NCI-H82 (cell line): ENCODE results near the gene DENND1A.
A peak's percentile ranks its signal among the peaks of the same experiment; 100 is the strongest.
"Not testable (repeated sequence)": the region's sequence is repeated elsewhere in the genome, so short reads cannot be mapped to it uniquely, and the experiment has no call there.

Experiments
- DNase-seq: peaks from one replicate; lab custom pipeline; 2025; lab: John Stamatoyannopoulos, UW

Gene DENND1A

GRCh38 chr9:123929870-123930831, at the start of gene DENND1A:
DENND1A (minus strand) TSS chr9:123930126; CDS start chr9:123929905, 221 bp downstream.
- DNase-seq: peak; percentile 91

- no peak for DNase-seq
These were observed 49.1 kb upstream of the DENND1A start for GRCh38 chr9:123978981-123979380.

GRCh38 chr9:123976579-123976978, 46.7 kb upstream of the DENND1A start:
- not testable (repeated sequence) for DNase-seq

DNA sequence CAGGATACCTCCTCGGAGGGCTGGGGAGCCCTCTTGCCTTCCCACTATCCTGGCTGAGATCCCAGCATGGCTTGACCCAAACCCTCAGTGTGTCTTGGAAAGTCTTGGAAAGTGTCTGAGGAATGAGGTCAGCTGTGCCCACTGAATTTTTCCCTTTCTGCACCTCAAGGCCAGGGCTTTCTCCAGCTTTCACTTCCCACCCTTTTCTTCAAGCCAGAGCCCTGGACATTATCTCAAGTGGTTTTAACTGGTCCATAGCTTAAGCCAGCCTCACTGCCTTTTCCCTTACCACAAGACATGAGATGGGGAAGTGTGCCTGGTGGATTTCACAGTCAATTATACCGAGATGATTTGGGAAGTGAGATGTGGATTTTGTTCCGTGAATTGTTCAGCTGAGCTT, 45.9 kb upstream of the DENND1A start:
- DNase-seq: no peak

DNA sequence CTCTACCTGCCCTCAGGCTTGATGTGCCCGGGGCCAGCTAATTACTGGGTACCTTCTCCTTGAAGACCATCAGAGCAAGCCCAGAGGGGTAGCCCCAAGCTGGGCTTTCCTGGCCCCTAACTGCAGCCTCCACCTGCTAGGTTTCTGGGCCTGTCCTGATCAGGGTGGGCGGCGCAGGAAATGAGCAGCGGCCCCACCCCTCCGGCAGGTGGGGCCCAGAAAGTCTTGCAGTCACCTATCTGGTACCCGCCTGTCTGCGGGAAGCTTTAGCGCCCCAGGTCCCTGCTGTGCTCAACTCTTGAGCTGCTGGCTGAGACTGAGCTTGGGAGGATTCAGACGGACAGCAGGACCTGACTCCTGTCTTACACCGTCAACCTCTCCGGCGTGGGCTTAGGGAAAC, 44.5 kb upstream of the DENND1A start:
- no peak for DNase-seq

DNA sequence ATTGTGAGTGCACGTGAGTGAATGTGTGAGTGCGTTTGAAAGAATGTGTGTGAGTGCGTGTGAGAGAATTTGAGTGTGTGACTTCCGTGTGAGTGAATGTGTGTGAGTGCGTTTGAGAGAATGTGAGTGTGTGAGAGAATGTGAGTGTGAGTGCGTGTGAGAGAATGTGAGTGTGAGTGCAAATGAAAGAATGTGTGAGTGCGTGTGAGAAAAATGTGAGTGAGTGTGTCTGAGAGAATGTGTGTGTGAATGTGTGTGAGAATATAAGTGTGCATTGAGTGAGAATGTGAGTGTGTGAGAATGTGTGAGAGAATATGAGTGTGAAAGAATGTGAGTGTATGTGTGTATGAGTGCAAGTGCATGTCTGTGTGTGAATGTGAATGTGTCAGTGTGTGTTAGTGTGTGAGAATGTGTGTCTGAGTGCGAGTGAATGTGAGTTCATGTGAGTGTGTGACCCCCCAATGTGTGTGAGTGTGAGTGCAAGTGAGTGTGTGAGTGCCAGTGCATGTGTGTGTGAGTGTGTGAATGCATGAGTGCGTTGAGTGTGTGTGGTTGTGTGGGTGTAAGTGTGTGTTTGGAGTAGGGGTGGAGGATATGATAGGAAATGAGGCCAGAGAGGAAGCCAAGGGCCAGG, 43.8 kb upstream of the DENND1A start:
- DNase-seq: no peak

- DNase-seq: no peak
These were observed 42.7 kb upstream of the DENND1A start for GRCh38 chr9:123972618-123973017.

GRCh38 chr9:123967323-123967722, 37.4 kb upstream of the DENND1A start:
- no peak for DNase-seq

GRCh38 chr9:123965801-123966686, 36.1 kb upstream of the DENND1A start:
- DNase-seq: no peak

GRCh38 chr9:123964761-123965160, 34.8 kb upstream of the DENND1A start:
- no peak for DNase-seq

DNA sequence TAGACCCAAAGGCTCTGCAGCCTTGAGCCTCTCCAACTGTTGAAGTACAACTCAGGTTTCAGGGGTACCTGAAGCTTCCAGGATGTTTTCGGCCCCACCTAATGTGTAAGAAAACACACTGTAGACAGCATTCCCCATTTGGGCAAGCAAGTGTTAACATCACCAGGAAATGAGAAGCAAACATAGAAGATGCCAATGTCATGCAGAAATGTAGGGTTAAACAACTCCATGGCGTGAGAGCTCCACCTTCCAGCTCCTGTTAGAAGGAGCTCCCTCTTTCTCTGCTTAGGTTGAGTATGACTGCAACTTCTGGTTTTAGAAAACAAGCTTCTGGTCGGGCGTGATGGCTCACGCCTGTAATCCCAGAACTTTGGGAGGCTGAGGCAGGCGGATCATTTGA, 31.0 kb upstream of the DENND1A start:
- no peak for DNase-seq

DNA sequence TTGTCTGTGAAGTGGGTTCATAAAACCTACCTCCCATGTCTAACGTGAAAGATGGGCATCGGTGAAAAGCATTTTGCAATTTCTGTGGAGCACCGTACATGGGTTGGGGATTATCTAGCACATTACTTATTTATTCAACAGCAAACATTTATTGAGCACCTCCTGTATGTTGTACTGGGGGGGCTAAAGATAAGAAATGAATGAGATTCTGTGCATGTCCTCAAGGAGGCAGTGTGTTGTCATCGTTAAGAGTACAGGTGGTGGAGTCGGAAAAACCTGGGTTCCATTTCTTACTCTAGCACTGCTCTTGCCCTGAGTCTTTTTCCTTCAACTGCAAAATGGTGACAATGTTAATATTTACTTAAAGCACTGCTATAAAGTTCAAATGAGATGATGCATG, 30.4 kb upstream of the DENND1A start:
- no peak for DNase-seq

DNA sequence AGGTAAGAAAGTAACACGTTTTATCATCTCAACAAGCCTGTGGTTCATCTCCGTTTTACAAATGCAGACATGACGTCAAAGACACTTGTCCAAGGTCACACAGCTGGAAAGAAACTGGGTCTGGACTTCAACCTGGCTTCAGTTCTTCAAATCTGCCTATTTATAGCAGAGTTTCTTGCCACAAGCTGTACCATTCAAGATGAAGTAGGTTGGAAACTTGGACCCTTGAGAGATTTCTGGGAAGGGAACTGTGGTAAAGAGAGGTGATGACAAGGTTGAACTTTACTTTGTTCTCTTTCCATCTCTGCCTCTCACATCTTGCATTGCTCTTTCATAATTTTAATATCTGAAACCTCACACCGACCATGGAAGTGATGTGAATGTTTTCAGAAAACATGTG, 29.9 kb upstream of the DENND1A start:
- DNase-seq: no peak

GRCh38 chr9:123957731-123958130, 27.8 kb upstream of the DENND1A start:
- no peak for DNase-seq

- DNase-seq: peak; percentile 33
These were observed 27.3 kb upstream of the DENND1A start for GRCh38 chr9:123957168-123957721.

GRCh38 chr9:123955637-123956036, 25.7 kb upstream of the DENND1A start:
- DNase-seq: no peak

DNA sequence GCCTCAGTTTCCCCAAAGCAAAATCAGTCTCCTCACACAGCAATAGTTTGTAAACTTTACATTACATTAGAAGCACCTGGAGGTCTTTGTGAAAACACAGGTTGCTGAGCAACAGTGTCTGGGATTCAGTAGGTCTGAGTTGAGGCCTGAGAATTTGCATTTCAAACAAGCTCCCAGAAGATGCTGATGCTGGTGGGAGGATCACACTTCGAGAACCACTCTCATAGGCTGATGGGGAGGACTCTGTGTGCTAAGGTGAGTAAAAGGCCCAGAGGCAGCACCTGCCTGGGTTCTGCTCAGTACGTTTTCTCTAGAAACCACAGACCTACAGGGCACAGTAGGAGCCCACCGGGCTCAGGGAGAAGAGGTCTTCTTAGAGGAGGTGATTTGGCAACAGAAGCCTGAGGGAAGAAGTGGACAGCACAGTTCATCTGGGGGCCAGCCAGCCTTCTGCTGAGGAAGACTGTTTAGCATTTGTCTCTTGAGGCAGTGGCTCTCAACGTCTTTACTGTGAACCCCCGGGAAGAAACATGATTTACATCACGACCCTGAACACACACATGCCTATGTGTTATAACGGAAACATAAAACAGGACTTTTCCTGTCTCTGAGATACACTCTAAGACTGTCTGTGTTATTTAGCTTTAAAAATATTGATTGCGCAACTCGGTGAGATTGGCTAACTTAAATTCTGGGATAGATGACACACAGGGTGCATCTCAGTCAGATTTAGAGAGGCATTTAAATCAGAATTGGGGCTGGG, 24.8 kb upstream of the DENND1A start:
- DNase-seq: no peak

DNA sequence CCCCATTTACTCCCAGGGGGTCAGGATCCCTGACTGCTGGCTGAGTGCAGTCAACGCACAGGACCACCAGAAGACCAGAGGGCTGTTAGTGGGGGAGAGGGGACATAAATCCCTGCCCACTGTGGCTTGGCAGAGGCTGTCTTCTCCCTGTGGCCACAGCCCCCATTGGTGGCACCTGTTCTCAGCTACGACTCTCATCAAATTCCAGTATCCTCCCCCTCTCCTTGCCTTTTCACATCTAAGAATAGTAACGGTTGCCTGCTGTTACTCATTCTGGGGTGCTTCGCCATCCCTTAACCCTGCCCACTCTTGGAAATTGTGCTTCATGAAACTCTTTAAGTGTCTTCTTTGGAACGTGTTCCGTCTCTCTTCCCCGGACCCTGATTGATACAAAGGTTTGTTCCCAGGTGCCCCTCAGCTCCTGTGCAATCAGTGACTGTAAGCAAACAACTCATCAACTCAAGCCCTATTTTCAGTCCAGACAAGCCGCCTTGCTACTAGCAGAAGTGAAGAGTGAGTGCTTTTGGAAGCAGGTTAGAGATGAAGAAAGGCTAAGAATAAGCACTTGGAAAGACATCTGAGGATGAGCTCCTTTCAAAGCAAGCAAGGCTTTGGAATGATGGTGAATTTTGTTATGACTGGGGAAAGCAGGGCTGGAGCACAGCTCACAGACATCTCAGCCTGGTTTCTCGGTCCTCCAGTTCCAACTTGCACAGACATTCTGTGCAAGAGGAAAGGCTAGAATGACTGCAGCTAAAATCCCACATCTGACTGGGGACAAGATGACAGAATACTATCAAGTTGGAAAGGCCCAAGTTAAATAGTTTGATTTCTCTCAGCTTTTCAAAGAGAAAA, 22.9 kb upstream of the DENND1A start:
- no peak for DNase-seq

GRCh38 chr9:123948286-123948685, 18.4 kb upstream of the DENND1A start:
- no peak for DNase-seq

DNA sequence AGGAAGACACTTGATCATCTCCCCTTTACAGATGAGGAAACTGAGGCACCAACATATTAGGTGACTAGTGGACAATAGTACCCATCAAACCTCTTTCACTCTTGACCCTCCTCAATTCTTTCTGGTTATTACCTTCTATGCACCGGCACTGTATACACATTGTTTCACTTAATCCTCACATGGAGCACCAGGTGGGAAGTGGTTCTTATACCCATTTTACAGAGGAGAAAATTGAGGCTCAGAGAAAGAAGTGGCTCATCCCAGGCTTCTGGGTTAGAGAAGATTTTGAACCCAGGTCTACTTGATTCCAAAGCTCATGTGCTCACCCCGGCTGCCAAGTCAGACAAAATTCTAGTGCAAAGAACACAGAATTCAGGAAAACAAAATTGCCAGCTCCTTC, 17.4 kb upstream of the DENND1A start:
- DNase-seq: no peak
